ENCODE data around the gene ZNF23.

ZNF23 gene

GRCh38 chr16:71414038-71414437, 48.0 kb downstream of the ZNF23 start:
- TF ChIP-seq CTCF (conservative IDR thresholded peaks at IDR 0.05; ENCODE audit: control insufficient read depth, insufficient read depth, low read depth, low read length) = no peak
- H3K4me3 ChIP-seq (ENCODE audit: control insufficient read depth, low read depth, low read length) = no peak overlapping the region
- no peak for DNase-seq (ENCODE audit: low read depth)

GRCh38 chr16:71413341-71413740, 48.7 kb downstream of the ZNF23 start:
- no peak overlapping the region for H3K4me3 ChIP-seq (ENCODE audit: control insufficient read depth, low read depth, low read length)
- TF ChIP-seq CTCF (conservative IDR thresholded peaks at IDR 0.05; ENCODE audit: control insufficient read depth, insufficient read depth, low read depth, low read length) = no peak
- DNase-seq (ENCODE audit: low read depth) = no peak

- peak; percentile 69 for DNase-seq (ENCODE audit: low read depth)
- TF ChIP-seq CTCF (conservative IDR thresholded peaks at IDR 0.05; ENCODE audit: control insufficient read depth, insufficient read depth, low read depth, low read length) = peak; percentile 83
- H3K4me3 ChIP-seq (ENCODE audit: control insufficient read depth, low read depth, low read length) = no peak overlapping the region
Observed at GRCh38 chr16:71412270-71413160, 49.5 kb downstream of the ZNF23 start.

GRCh38 chr16:71410146-71410545, 51.9 kb downstream of the ZNF23 start:
- DNase-seq (ENCODE audit: low read depth) = no peak
- no peak overlapping the region for H3K4me3 ChIP-seq (ENCODE audit: control insufficient read depth, low read depth, low read length)
- TF ChIP-seq CTCF (conservative IDR thresholded peaks at IDR 0.05; ENCODE audit: control insufficient read depth, insufficient read depth, low read depth, low read length) = no peak

- H3K4me3 ChIP-seq (ENCODE audit: control insufficient read depth, low read depth, low read length) = no peak overlapping the region
- no peak for TF ChIP-seq CTCF (conservative IDR thresholded peaks at IDR 0.05; ENCODE audit: control insufficient read depth, insufficient read depth, low read depth, low read length)
- no peak for DNase-seq (ENCODE audit: low read depth)
Observed at GRCh38 chr16:71409011-71409775, 52.9 kb downstream of the ZNF23 start.

- H3K4me3 ChIP-seq (ENCODE audit: control insufficient read depth, low read depth, low read length) = no peak overlapping the region
- no peak for DNase-seq (ENCODE audit: low read depth)
- TF ChIP-seq CTCF (conservative IDR thresholded peaks at IDR 0.05; ENCODE audit: control insufficient read depth, insufficient read depth, low read depth, low read length) = no peak
Observed at GRCh38 chr16:71408536-71408935, 53.5 kb downstream of the ZNF23 start.

Measured in fibroblast of mammary gland (primary cell).